ENCODE data around the gene GAS6. TPM values are rescaled to one million over a fixed set of nuclear protein-coding genes. Genes with fewer than 3 reads are reported as not detected.

GAS6 gene
- total and polyA plus RNA-seq, 2 donors (not counting 1 experiment from before 2014, with no cell fraction given) = 0.25 to 0.78 TPM

DNA sequence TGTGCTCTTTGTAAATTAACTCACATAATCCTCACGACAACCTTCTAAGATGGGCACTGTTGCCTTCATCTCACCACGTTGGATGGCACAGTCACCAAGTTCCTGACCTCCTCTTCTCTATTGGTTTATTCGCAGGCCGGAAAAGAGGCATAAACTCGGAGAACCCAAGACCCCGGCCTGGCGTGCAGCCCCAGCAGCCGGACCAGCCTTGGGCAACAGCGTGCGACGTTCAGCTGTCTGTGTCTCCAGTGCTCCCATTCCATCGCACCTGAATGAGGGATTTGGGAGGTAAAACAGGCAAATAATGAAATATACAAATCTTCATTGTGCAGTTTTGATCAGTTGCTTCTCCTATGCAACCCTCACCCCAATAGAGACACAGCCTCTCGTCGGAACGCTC, 34.5 kb upstream of the GAS6 start:
- Histone ChIP-seq H3K4me2 (replicated peaks; ENCODE audit: low read depth, low read length, poor library complexity, severe bottlenecking) (no peak overlapping the region), H3K9ac (ENCODE audit: low read length) (no peak overlapping the region), H3K27me3 (replicated peaks in 1 of 4; ENCODE audit: control extremely low read depth in 1 of 4, control insufficient read depth in 3 of 4, insufficient read depth in 4 of 4, low read length in 3 of 4) (peaks cover 0 to 26% (median 14%) of the 10 kb centered on the region in 4 experiments), H4K20me1 (ENCODE audit: control insufficient read depth, insufficient read depth, low read length, poor library complexity, severe bottlenecking) (no peaks in the 10 kb centered on the region), H3K79me2 (ENCODE audit: control insufficient read depth, insufficient read depth, low read length) (no peaks in the 10 kb centered on the region), H3K4me3 (ENCODE audit: control extremely low read depth in 1 of 5, extremely low read depth in 1 of 5, insufficient read depth in 1 of 5, low read depth in 2 of 5, low read length in 4 of 5) (no peak overlapping the region), H3K36me3 (replicated peaks in 1 of 2; ENCODE audit: control extremely low read depth in 1 of 2, control insufficient read depth in 1 of 2, extremely low read depth in 1 of 2, insufficient read depth in 2 of 2, low read length in 1 of 2) (no peaks in the 10 kb centered on the region), H3K4me1 (ENCODE audit: control insufficient read depth in 2 of 2, insufficient read depth in 2 of 2, low read length in 2 of 2) (no peaks in the 10 kb centered on the region), H3K9me3 (ENCODE audit: control extremely low read depth in 1 of 3, control insufficient read depth in 2 of 3, insufficient read depth in 1 of 3, low read length in 2 of 3) (peaks cover 0 to 4% (median 0%) of the 10 kb centered on the region in 3 donors), H2AFZ (ENCODE audit: insufficient read depth, low read depth, low read length, poor library complexity, severe bottlenecking) (no peak overlapping the region), H3K27ac (ENCODE audit: low read length in 2 of 2) (no peak overlapping the region)
- Mint-ChIP-seq H3K9me3 (ENCODE audit: insufficient read depth) (no peaks in the 10 kb centered on the region), H3K27me3 (peaks cover 30% of the 10 kb centered on the region), H3K27ac (no peak overlapping the region), H3K4me3 (no peak overlapping the region), H3K4me1 (no peaks in the 10 kb centered on the region)
- POLR2A ChIA-PET = no interaction called here
- ATAC-seq (ENCODE audit: low read depth) = no peak
- 85% methylated on average over 6 of the region's 15 CpGs for WGBS (ENCODE audit: insufficient coverage)
- CTCF ChIA-PET = no interaction called here
- TF ChIP-seq EZH2 (IDR thresholded peaks at IDR 0.05; ENCODE audit: borderline replicate concordance, insufficient read depth, low read depth, low read length, poor library complexity, severe bottlenecking) (no peak), CTCF (IDR thresholded peaks at IDR 0.05) (no peak)
- DNase-seq = no peak
- intact Hi-C loops (cut with micrococcal nuclease) = no loop called here

DNA sequence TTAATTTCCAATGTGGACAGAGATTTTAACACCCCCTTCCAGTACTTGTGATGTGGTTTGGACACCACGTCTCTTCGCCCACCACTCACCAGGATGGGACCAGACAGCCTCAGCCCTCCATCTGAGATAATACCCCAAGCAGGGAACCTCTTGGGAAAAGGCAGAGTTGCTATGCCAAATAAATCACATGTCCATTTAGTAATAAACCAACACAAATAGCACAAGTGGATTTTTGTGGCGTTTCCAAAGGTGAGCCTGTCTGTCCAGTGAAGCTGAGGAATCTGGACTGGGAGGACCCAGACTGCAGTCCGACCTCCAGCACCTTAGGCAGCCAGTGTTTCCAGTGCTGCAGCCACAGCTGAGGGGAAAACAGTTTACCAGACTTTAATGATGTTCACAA, 34.1 kb upstream of the GAS6 start:
- H3K36me3 ChIP-seq (replicated peaks in 1 of 2; ENCODE audit: control extremely low read depth in 1 of 2, control insufficient read depth in 1 of 2, extremely low read depth in 1 of 2, insufficient read depth in 2 of 2, low read length in 1 of 2) = no peaks in the 10 kb centered on the region
- H3K4me2 ChIP-seq (replicated peaks; ENCODE audit: low read depth, low read length, poor library complexity, severe bottlenecking) = no peak overlapping the region
- WGBS (ENCODE audit: insufficient coverage) = 69% methylated on average over 2 of the region's 4 CpGs
- no peak for DNase-seq
- no peak overlapping the region for H3K9ac ChIP-seq (ENCODE audit: low read length)
- intact Hi-C loops (cut with micrococcal nuclease) = no loop called here
- Mint-ChIP-seq H3K27me3 (peaks cover 30% of the 10 kb centered on the region), H3K9me3 (ENCODE audit: insufficient read depth) (no peaks in the 10 kb centered on the region), H3K4me1 (no peaks in the 10 kb centered on the region), H3K27ac (no peak overlapping the region), H3K4me3 (no peak overlapping the region)
- ATAC-seq (ENCODE audit: low read depth) = no peak
- POLR2A ChIA-PET = no interaction called here
- no peak for TF ChIP-seq EZH2 (IDR thresholded peaks at IDR 0.05; ENCODE audit: borderline replicate concordance, insufficient read depth, low read depth, low read length, poor library complexity, severe bottlenecking)
- TF ChIP-seq CTCF (IDR thresholded peaks at IDR 0.05) = no peak
- H3K4me1 ChIP-seq (ENCODE audit: control insufficient read depth in 2 of 2, insufficient read depth in 2 of 2, low read length in 2 of 2) = no peaks in the 10 kb centered on the region
- H3K9me3 ChIP-seq (ENCODE audit: control extremely low read depth in 1 of 3, control insufficient read depth in 2 of 3, insufficient read depth in 1 of 3, low read length in 2 of 3) = peaks cover 0 to 4% (median 0%) of the 10 kb centered on the region in 3 donors
- H4K20me1 ChIP-seq (ENCODE audit: control insufficient read depth, insufficient read depth, low read length, poor library complexity, severe bottlenecking) = no peaks in the 10 kb centered on the region
- no peak overlapping the region for H3K27ac ChIP-seq (ENCODE audit: low read length in 2 of 2)
- H3K4me3 ChIP-seq (ENCODE audit: control extremely low read depth in 1 of 5, extremely low read depth in 1 of 5, insufficient read depth in 1 of 5, low read depth in 2 of 5, low read length in 4 of 5) = no peak overlapping the region
- CTCF ChIA-PET = no interaction called here
- H2AFZ ChIP-seq (ENCODE audit: insufficient read depth, low read depth, low read length, poor library complexity, severe bottlenecking) = no peak overlapping the region
- no peaks in the 10 kb centered on the region for H3K79me2 ChIP-seq (ENCODE audit: control insufficient read depth, insufficient read depth, low read length)
- peaks cover 0 to 26% (median 14%) of the 10 kb centered on the region in 4 experiments for H3K27me3 ChIP-seq (replicated peaks in 1 of 4; ENCODE audit: control extremely low read depth in 1 of 4, control insufficient read depth in 3 of 4, insufficient read depth in 4 of 4, low read length in 3 of 4)
